Measurements from ENCODE around the gene SLC52A3.

The SLC52A3 gene

GRCh38 chr20:761418-762381 is 6.6 kb downstream of the SLC52A3 start:
- H3K4me3 ChIP-seq (ENCODE audit: low read length), result no peak overlapping the region
- no peak for DNase-seq (ENCODE audit: low read depth)
- no peak for TF ChIP-seq CTCF (conservative IDR thresholded peaks at IDR 0.05; ENCODE audit: low read depth, low read length)

- TF ChIP-seq CTCF (conservative IDR thresholded peaks at IDR 0.05; ENCODE audit: low read depth, low read length), result peak; percentile 65
- H3K4me3 ChIP-seq (ENCODE audit: low read length), result no peak overlapping the region
- DNase-seq (ENCODE audit: low read depth), result no peak
Measured at GRCh38 chr20:760751-761417, 7.4 kb downstream of the SLC52A3 start.

GRCh38 chr20:757506-757905 is 10.8 kb downstream of the SLC52A3 start:
- TF ChIP-seq CTCF (conservative IDR thresholded peaks at IDR 0.05; ENCODE audit: low read depth, low read length), result no peak
- no peak for DNase-seq (ENCODE audit: low read depth)
- no peak overlapping the region for H3K4me3 ChIP-seq (ENCODE audit: low read length)

- DNase-seq (ENCODE audit: low read depth), result no peak
- no peak overlapping the region for H3K4me3 ChIP-seq (ENCODE audit: low read length)
- TF ChIP-seq CTCF (conservative IDR thresholded peaks at IDR 0.05; ENCODE audit: low read depth, low read length), result no peak
Measured at GRCh38 chr20:755941-756340, 12.4 kb downstream of the SLC52A3 start.

- no peak overlapping the region for H3K4me3 ChIP-seq (ENCODE audit: low read length)
- TF ChIP-seq CTCF (conservative IDR thresholded peaks at IDR 0.05; ENCODE audit: low read depth, low read length), result no peak
- no peak for DNase-seq (ENCODE audit: low read depth)
Measured at GRCh38 chr20:754904-755303, 13.4 kb downstream of the SLC52A3 start.

GRCh38 chr20:753897-754635 is 14.2 kb downstream of the SLC52A3 start:
- no peak overlapping the region for H3K4me3 ChIP-seq (ENCODE audit: low read length)
- no peak for TF ChIP-seq CTCF (conservative IDR thresholded peaks at IDR 0.05; ENCODE audit: low read depth, low read length)
- no peak for DNase-seq (ENCODE audit: low read depth)

Measured in retinal pigment epithelial cell (primary cell).